ENCODE results near the gene RECK.
"Not testable (repeated sequence)": the region's sequence is repeated elsewhere in the genome, so short reads cannot be mapped to it uniquely, and the experiment has no call there.

The RECK gene

GRCh38 chr9:36119476-36119875 is 82.8 kb downstream of the RECK start:
- DNase-seq, result no peak

- no peak for DNase-seq
Observed at GRCh38 chr9:36120705-36121104, 84.0 kb downstream of the RECK start.

- DNase-seq, result no peak
Observed at GRCh38 chr9:36121971-36122370, 85.3 kb downstream of the RECK start.

- no peak for DNase-seq
Observed at GRCh38 chr9:36123515-36123914, 86.8 kb downstream of the RECK start.

- no peak for DNase-seq
Observed at GRCh38 chr9:36125062-36125855, 88.5 kb downstream of the RECK start.

GRCh38 chr9:36126016-36126730 is 89.5 kb downstream of the RECK start:
- DNase-seq, result no peak

GRCh38 chr9:36127652-36128244 is 91.0 kb downstream of the RECK start:
- no peak for DNase-seq

- no peak for DNase-seq
Observed at GRCh38 chr9:36128349-36128748, 91.6 kb downstream of the RECK start.

GRCh38 chr9:36129139-36129538 is 92.4 kb downstream of the RECK start:
- no peak for DNase-seq

GRCh38 chr9:36131666-36132065 is 95.0 kb downstream of the RECK start:
- DNase-seq, result not testable (repeated sequence)

GRCh38 chr9:36132086-36132485 is 95.4 kb downstream of the RECK start:
- peak; percentile 61 for DNase-seq

- no peak for DNase-seq
Observed at GRCh38 chr9:36134761-36135505, 98.2 kb downstream of the RECK start.

- no peak for DNase-seq
Observed at GRCh38 chr9:36135741-36136271, 99.1 kb downstream of the RECK start.

- DNase-seq, result peak; percentile 78
Observed at GRCh38 chr9:36136272-36136893, 99.7 kb downstream of the RECK start, which contains the start of gene GLIPR2. GLIPR2 (plus strand) TSS chr9:36136733; CDS start chr9:36136779, 46 bp downstream.

- DNase-seq, result no peak
Observed at GRCh38 chr9:36136894-36137391, 100.2 kb downstream of the RECK start.

- peak; percentile 29 for DNase-seq
Observed at GRCh38 chr9:36137392-36138004, 100.8 kb downstream of the RECK start.

- no peak for DNase-seq
Observed at GRCh38 chr9:36138496-36138895, 101.8 kb downstream of the RECK start.

- no peak for DNase-seq
Observed at GRCh38 chr9:36138901-36139300, 102.2 kb downstream of the RECK start.

GRCh38 chr9:36140086-36141084 is 103.7 kb downstream of the RECK start:
- peak; percentile 47 for DNase-seq

- peak; percentile 58 for DNase-seq
Observed at GRCh38 chr9:36141288-36141687, 104.6 kb downstream of the RECK start.

Measured in fibroblast of skin of right quadriceps (primary cell).